HepG2 (cell line): ENCODE measurements around the gene DSTN. TPM values are rescaled to one million over a fixed set of nuclear protein-coding genes. Genes with fewer than 3 reads are reported as not detected.

Experiments used
- ATAC-seq: fragments of 200-7000 bp; cut with Tn5 transposase; 3 replicates; pipeline ENCODE4 v1.9.1; 2020; ENCODE audit warnings: mild to moderate bottlenecking, moderate library complexity
- BruUV-seq: library from RNA; stranded (reverse); fragments of 400-500 nt; replicated peaks from 2 replicates; lab custom pipeline; 2021; lab: Mats Ljungman, UMichigan
- CTCF ChIA-PET: fragments of 300-600 bp; formaldehyde crosslinking; extraction: SDS; loops from one replicate; lab custom pipeline; 2021; ENCODE audit warnings: low total read pairs, inconsistent platforms, low intra/inter-chr PET ratio; lab: Yijun Ruan, JAX
- POLR2A ChIA-PET: fragments of 350-600 bp; sonication (Branson Sonifier 250); formaldehyde crosslinking; loops from one replicate; lab custom pipeline; 2020; ENCODE audit warnings: antibody characterized with exemption, inconsistent platforms; lab: Yijun Ruan, JAX
- DNase-seq: peaks from one replicate; pipeline ENCODE4 v3.0.0-alpha.2; 2015; ENCODE audit warnings: low spot score
- FAIRE-seq: peaks from 3 replicates; lab custom pipeline; 2011; peaks lifted over from hg19 to GRCh38; lab: Jason Lieb, UNC
- H2AFZ ChIP-seq: one replicate; pipeline ENCODE4 v1.6.1; 2011; ENCODE audit warnings: low read length, inconsistent platforms
- H3K27ac ChIP-seq: fragments of 300-600 bp; 3 replicates; pipeline ENCODE4 v1.8.0; 2011; ENCODE audit warnings: mixed run types, mild to moderate bottlenecking, mixed read lengths, low read length, inconsistent platforms; ENCODE audit not compliant: insufficient read depth; ENCODE audit errors: extremely low read length
- H3K27me3 ChIP-seq, 2 experiments: fragments of 200-600 bp in 1 of 2; 2 replicates in 1 of 2; 3 replicates in 1 of 2; pipeline versions ENCODE4 v1.6.0 to v1.8.0; 2011; ENCODE audit warnings: low read length in 2 of 2, mild to moderate bottlenecking in 2 of 2, moderate library complexity in 2 of 2, inconsistent platforms in 1 of 2; ENCODE audit not compliant: insufficient read depth in 2 of 2, control insufficient read depth in 1 of 2
- H3K36me3 ChIP-seq, 2 experiments: fragments of 200-600 bp in 1 of 2; replicated peaks in 1 of 2; 2 replicates in 1 of 2; 3 replicates in 1 of 2; pipeline versions ENCODE4 v1.5.1 to v1.8.0; 2011; ENCODE audit warnings: low read length in 2 of 2, inconsistent platforms in 1 of 2; ENCODE audit not compliant: insufficient read depth in 2 of 2, control insufficient read depth in 1 of 2
- H3K4me1 ChIP-seq: 2 replicates; pipeline ENCODE4 v1.5.1; 2012; ENCODE audit warnings: low read length, inconsistent platforms; ENCODE audit not compliant: insufficient read depth
- H3K4me2 ChIP-seq: 2 replicates; pipeline ENCODE4 v1.6.0; 2011; ENCODE audit warnings: low read depth, low read length, inconsistent platforms
- H3K4me3 ChIP-seq, 3 experiments: fragments of 200-600 bp in 1 of 3; sonication (generic), shearing (Covaris generic) in 1 of 3; replicated peaks in 1 of 3; 2 replicates each; pipeline ENCODE4 v1.5.1; 2011 to 2016; ENCODE audit warnings: low read length in 3 of 3, inconsistent platforms in 2 of 3, low read depth in 2 of 3, mild to moderate bottlenecking in 2 of 3, control low read depth in 1 of 3, mixed read lengths in 1 of 3; ENCODE audit not compliant: insufficient read depth in 1 of 3
- H3K79me2 ChIP-seq: one replicate; pipeline ENCODE4 v1.6.1; 2011; ENCODE audit warnings: low read length, inconsistent platforms; ENCODE audit not compliant: insufficient read depth
- H3K9ac ChIP-seq: 2 replicates; pipeline ENCODE4 v1.6.0; 2011; ENCODE audit warnings: mild to moderate bottlenecking, low read depth, low read length, inconsistent platforms; ENCODE audit not compliant: insufficient read depth
- H3K9me3 ChIP-seq: 2 replicates; pipeline ENCODE4 v1.5.1; 2012; ENCODE audit warnings: mild to moderate bottlenecking, low read length
- H4K20me1 ChIP-seq: 2 replicates; pipeline ENCODE4 v1.6.0; 2011; ENCODE audit warnings: inconsistent platforms, mild to moderate bottlenecking, low read length, moderate library complexity; ENCODE audit not compliant: insufficient read depth
- ATM ChIP-seq: fragments of 450-650 bp; IDR thresholded peaks from 2 replicates; pipeline ENCODE4 v1.7.1; 2017; ENCODE audit warnings: mild to moderate bottlenecking, borderline replicate concordance
- EHMT2 ChIP-seq: fragments of 200-600 bp; sonication (generic); IDR thresholded peaks from 2 replicates; pipeline ENCODE4 v1.7.0; 2017; ENCODE audit warnings: antibody characterized with exemption, low read depth, low read length, borderline replicate concordance
- MXD4 ChIP-seq: IDR thresholded peaks from 2 replicates; pipeline ENCODE4 v1.6.1; 2016; ENCODE audit warnings: mild to moderate bottlenecking, missing biosample characterization, missing genetic modification reagents
- RARG ChIP-seq: sonication (generic); formaldehyde crosslinking; IDR thresholded peaks from 2 replicates; pipeline ENCODE4 v1.4.0; 2020; ENCODE audit warnings: low read depth, mild to moderate bottlenecking, missing genetic modification reagents
- U2AF1 ChIP-seq: fragments of 200-400 bp; formaldehyde crosslinking; optimal IDR thresholded peaks from 2 replicates; pipeline ENCODE3; 2017; ENCODE audit warnings: mild to moderate bottlenecking, low read depth, low read length
- ZFP82 ChIP-seq: sonication (generic); formaldehyde crosslinking; IDR thresholded peaks from 2 replicates; pipeline ENCODE4 v1.5.1; 2020; ENCODE audit warnings: mild to moderate bottlenecking, missing genetic modification reagents, borderline replicate concordance
- ZMAT3 ChIP-seq: sonication (generic); formaldehyde crosslinking; conservative IDR thresholded peaks from 2 replicates; pipeline ENCODE4 v1.7.0; 2021; ENCODE audit warnings: missing genetic modification reagents
- ZNF160 ChIP-seq: sonication (generic); formaldehyde crosslinking; IDR thresholded peaks from 2 replicates; pipeline ENCODE4 v1.8.0; 2022; ENCODE audit warnings: mild to moderate bottlenecking, inconsistent platforms, missing genetic modification reagents
- ZNF234 ChIP-seq: sonication (generic); formaldehyde crosslinking; conservative IDR thresholded peaks from 2 replicates; pipeline ENCODE4 v1.5.1; 2020; ENCODE audit warnings: mild to moderate bottlenecking, missing genetic modification reagents
- ZNF773 ChIP-seq: sonication (generic); formaldehyde crosslinking; IDR thresholded peaks from 2 replicates; pipeline ENCODE4 v1.4.0; 2020; ENCODE audit warnings: missing genetic modification reagents, borderline replicate concordance
- WGBS: methylation state at CpG from one replicate; pipeline ENCODE4 v1.1.6; 2017; ENCODE audit warnings: low lambda C conversion rate; 5-methylcytosine and 5-hydroxymethylcytosine counted together
- in situ Hi-C: cut with HindIII; loops from 2 replicates; pipeline ENCODE4 v1.10.0; 2017; ENCODE audit warnings: low pct_unique_long_range_greater_than_20kb; ENCODE audit not compliant: extremely low pct_ligation_motif_present
- intact Hi-C: fragments of 100-400 bp; cut with micrococcal nuclease; formaldehyde crosslinking; loops from one replicate; pipeline ENCODE4 v1.10.0; 2022; ENCODE audit not compliant: unreplicated experiment
- polyA plus RNA-seq, 8 experiments: library from polyadenylated mRNA; depleted of rRNA in 3 of 8; stranded (reverse) in 7 of 8; unstranded in 1 of 8; fragments of >200 nt; fragmentation: Illumina TruSeq in 4 of 8; extraction: Trizol in 4 of 8; gene quantifications; 2 replicates each; pipeline versions ENCODE4 v1.2.1 to v1.2.3, GENCODE V29; 2011 to 2016; ENCODE audit warnings: low read depth in 4 of 8, missing spikeins in 1 of 8, mixed read lengths in 1 of 8; ENCODE audit not compliant: insufficient read depth in 1 of 8
- total RNA-seq, 5 experiments: library from RNA; depleted of rRNA; stranded (reverse); fragments of >200 nt; fragmentation: Illumina TruSeq; extraction: Trizol; gene quantifications; 2 replicates each; pipeline ENCODE4 v1.2.3, GENCODE V29; 2016; ENCODE audit warnings: low read depth in 1 of 5
- TF ChIP-seq, protein P1 (sequence below): sonication (generic); formaldehyde crosslinking; IDR thresholded peaks from 2 replicates; pipeline ENCODE4 v1.4.0; 2020; ENCODE audit warnings: missing genetic modification reagents
- TF ChIP-seq, protein P2 (sequence below): sonication (generic); formaldehyde crosslinking; IDR thresholded peaks from 2 replicates; pipeline ENCODE4 v1.4.0; 2020; ENCODE audit warnings: mild to moderate bottlenecking, missing genetic modification reagents

DSTN gene
- total and polyA plus RNA-seq, 2 of the 13 experiments (the other 11 are each of a cell fraction or from before 2014, with no cell fraction given) = 27.6 to 106 TPM

DNA sequence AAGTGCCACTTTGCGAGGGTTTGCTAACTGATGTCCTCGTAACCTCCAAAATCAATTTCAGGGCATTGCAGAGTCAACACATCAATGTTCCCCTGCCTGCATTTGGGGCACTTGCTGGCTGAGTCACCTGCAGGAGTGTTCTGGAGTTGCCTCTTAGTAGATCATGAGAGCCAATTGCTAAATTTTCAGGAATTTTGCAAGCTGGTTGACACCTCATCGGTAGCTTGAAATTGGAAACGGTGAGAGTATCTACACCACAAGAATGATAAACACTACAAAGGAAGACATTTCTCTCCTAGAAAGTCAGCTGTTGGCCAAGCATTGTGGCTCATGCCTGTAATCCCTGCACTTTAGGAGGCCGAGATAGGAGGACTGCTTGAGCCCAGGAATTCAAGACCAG is 27.9 kb upstream of the DSTN start (continued):
- no peak for TF ChIP-seq U2AF1
- no peak for TF ChIP-seq ZFP82 (CRISPR knock-in tag)
- no peak for TF ChIP-seq ZNF773 (CRISPR knock-in tag)
- TF ChIP-seq ZNF234 (CRISPR knock-in tag) = no peak
- TF ChIP-seq, protein P1, sequence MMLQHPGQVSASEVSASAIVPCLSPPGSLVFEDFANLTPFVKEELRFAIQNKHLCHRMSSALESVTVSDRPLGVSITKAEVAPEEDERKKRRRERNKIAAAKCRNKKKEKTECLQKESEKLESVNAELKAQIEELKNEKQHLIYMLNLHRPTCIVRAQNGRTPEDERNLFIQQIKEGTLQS (CRISPR knock-in tag) = no peak
- no peak for TF ChIP-seq ZMAT3 (CRISPR knock-in tag)
- no peak for TF ChIP-seq MXD4 (CRISPR knock-in tag)
- TF ChIP-seq ZNF160 (CRISPR knock-in tag) = no peak
- TF ChIP-seq ATM = no peak

DNA sequence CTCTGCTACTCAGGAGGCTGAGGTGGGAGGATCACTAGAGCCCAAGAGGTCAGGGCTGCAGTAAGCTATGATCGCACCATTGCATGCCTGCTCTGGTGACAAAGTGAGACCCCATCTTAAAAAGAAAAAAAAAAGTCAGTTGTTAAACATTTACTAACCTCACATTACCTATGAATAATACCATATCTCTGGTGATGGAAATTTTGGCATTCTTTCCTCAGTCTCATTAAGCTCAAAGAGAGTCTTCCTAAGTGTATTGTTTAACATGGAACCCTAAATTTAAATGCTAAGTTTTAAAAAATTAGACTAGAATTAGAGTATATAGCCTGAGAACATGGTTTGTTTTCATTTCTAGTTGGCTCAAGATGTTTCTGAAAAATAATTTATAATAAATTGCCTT is 27.4 kb upstream of the DSTN start:
- H3K4me1 ChIP-seq = peaks cover under 1% of the 10 kb centered on the region; the same call in 1 of the 2 replicates
- 36% methylated on average over 1 of the region's 1 CpG for WGBS
- no TSS peak for BruUV-seq
- CTCF ChIA-PET = no interaction called here
- intact Hi-C loops (no loop called here), in situ Hi-C loops (no loop called here)
- no peak overlapping the region for H3K27ac ChIP-seq
- H2AFZ ChIP-seq = no peak overlapping the region
- no peak for DNase-seq
- POLR2A ChIA-PET = interaction anchor here (0.7 to 1.3 kb wide), 2 partner anchors 15 to 65 kb away, joined by 3 read pairs; no protein-coding TSS in a partner anchor
- H3K9me3 ChIP-seq = no peaks in the 10 kb centered on the region
- H3K36me3 ChIP-seq = no peaks in the 10 kb centered on the region
- H3K4me2 ChIP-seq = no peak overlapping the region
- no peaks in the 10 kb centered on the region for H4K20me1 ChIP-seq
- no peak overlapping the region for H3K4me3 ChIP-seq
- peaks cover 0 to 3% of the 10 kb centered on the region in 2 experiments; a peak in 1 of 5 replicates for H3K27me3 ChIP-seq
- TF ChIP-seq EHMT2 = no peak
- TF ChIP-seq, protein P2, sequence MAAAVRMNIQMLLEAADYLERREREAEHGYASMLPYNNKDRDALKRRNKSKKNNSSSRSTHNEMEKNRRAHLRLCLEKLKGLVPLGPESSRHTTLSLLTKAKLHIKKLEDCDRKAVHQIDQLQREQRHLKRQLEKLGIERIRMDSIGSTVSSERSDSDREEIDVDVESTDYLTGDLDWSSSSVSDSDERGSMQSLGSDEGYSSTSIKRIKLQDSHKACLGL = no peak
- TF ChIP-seq RARG (CRISPR knock-in tag) = no peak
- no peak for ATAC-seq
- H3K79me2 ChIP-seq = no peaks in the 10 kb centered on the region
- H3K9ac ChIP-seq = no peak overlapping the region
- FAIRE-seq = no peak
